NCI-H69 (cell line): ENCODE measurements around the gene ECHDC3.
"Not testable (repeated sequence)": the region's sequence is repeated elsewhere in the genome, so short reads cannot be mapped to it uniquely, and the experiment has no call there.

Experiments used
- DNase-seq: peaks from one replicate; lab custom pipeline; 2025; lab: John Stamatoyannopoulos, UW

ECHDC3 gene

DNA sequence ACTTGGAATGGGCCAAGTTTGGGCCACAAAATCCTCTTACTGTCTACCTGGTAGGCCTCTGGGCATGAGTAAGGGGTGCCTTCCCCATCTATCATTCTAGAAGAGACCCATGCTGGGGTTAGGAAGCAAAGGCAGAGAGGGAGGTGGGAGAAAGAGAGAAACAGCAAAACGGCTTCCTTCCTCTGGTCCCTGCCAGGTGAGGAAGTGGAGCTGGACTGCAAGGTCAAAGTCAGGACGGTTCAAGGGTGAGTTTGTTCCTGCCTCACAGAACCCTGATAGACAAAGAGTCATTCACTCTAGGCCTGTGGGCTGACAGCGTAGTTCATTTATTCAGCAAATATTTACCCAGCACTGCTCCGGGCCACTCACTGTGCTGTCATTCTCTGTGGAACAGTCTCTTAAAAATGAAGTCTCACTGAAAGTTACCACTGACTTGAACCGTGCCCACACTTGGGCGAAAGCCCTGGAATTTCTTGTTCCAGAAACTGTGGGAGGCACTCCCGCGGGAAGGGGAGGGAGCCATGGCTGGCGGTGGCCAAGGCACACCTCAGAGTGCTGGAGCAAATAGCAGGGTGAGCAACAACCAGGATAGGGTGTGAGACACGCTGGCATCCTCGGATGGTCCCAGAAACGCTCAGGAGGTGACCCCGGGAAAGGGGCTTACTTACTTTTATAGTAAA is 26.2 kb upstream of the ECHDC3 start:
- DNase-seq: peak; percentile 33

DNA sequence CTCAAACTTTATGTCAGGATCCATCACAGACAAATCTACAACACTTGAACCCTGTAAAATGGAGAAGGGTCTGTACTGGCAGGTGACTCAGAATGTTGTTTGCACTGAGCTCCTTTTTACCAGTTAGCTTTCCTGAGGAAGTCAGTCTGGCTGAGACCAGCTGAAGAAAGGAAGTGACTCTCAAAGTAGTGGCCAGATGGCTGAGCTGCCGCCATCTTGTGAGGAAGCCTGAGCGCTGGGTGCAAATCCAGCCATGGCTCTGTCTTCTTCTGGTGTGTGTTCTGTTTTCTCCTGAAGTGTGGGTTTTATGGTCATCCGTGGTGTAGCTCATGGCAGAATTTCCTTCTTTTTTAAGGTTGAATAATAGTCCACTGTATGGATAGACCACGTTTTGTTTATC is 25.5 kb upstream of the ECHDC3 start:
- no peak for DNase-seq

DNA sequence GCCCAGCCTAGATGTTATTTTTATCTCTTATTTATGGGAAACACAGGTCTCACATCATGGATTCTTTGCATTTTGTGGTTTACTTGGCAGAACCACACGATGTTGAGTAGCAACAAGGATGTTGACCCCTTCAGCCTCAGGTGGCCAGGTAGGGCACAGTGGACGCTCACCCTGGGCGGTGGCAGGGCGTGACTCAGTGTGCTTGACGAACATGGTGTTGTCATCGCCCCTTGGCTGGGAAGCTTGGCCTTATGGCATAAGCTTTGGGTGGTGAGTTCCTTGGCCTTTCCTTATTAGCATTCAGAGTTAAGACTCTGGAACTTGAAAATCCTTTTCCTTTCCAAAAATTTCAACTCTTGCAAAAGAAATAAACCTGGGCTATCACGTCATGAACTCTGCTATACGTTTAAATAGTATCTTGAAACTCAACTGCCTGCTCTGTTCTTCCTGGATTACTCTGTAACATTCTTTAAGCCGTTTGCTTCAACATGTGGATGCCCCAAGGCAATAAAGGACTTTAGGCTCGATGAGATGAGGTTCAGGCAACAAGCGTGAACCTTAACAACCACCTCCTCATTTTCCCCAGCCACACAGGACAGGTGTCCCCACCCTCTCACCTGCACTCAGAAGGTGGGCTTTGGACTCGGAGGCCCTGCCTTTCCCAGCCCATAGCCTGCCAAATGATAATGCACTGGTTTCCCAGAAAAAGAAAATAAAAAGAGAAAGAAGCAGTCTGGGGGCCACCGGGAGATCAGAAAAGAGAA is 22.5 kb upstream of the ECHDC3 start:
- DNase-seq: no peak

DNA sequence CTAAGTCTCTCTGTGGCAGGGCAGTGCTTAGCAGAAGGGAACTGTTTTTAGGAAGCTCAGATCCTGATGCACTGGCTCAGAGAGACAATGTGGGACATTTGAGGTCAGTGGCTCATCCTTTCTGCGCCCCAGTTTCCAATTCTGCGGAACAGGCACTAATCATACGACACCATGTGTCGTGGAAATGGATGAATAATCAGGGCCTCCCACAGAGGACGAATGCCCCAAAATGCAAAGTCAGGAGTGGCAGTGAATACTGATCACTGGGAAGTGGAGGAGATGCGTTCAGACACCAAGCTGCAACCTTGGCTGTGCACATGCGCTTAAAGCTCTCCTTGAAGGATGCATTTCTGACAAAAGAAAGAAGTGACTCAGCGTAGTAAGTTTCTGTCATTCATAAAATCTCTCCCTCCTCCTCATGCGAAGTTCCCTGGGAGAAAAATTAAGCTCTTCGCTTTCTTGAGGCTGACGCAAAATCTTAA is 21.9 kb upstream of the ECHDC3 start:
- no peak for DNase-seq

DNA sequence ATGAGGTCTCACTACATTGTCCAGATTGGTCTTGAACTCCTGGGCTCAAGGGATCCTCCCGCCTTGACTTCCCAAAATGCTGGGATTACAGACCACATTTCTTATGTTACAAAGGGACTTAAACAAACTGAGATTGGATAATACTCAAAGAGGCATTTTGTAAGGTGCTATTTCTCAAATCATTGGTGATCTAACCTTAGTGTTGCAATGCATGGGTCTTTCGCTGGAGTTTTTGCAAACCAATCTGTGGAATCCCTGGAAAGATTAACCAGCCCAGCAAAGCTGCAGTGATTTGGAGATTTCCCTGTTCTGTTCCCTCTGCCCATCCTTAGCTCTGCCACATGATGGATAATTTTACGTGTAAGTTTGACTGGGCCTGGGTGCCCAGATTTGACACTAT is 20.4 kb upstream of the ECHDC3 start:
- no peak for DNase-seq

DNA sequence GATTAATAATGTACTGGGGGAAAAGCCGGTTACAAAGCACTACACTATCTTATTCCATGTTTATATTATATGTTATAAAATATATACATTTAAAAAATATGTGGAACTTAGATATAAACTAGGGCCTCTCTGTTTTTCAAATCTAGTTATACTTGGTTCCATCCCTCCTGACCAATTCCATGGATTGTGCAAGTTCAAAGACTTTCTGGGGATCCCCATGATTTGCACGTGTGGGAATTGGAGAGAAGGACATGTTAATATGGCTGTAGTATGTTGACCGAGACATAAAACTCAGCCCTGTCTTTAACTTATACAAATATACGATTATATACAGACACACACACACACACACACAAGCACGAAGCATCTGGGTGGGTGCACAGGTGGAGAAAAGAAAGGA is 18.8 kb upstream of the ECHDC3 start:
- peak; percentile 79 for DNase-seq

DNA sequence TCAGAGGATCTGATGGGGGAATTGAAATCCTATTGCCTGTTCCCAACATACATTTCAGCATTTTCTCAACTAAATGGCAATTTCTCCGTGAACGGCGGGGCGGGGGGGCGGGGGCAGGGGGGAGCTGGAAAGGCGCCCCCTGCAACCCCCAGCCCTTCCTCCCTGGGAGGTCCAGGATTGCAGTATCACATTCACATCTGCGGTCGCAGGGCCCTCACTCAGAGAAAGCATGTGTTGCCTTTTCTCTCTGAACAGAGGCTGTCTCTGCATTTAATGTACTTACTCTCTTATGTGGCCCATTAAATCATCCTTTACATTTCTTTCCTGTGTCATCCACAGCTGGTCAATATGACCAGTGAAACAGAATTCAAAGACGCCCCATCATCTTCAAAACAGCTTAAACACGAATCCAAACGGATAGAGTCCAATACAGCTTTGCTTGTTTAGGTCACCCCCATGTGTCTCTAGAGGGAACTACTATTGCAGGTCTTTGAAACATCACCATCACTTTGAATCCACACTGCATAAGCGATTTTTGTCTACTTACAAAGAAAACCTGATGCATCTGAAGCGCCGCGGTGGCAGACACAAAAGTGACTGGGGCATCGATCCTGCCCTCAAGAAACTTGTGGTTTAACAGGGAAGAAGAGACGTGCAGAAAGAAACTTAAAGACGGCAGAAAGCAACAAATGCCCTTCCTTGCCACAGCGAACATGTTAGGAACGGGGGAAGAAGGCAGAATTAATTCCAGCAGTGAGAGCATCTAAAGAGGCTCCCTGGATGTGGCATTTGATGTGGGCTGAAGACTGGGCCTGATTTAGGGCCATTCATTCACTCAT is 17.0 kb upstream of the ECHDC3 start:
- DNase-seq: peak; percentile 54

DNA sequence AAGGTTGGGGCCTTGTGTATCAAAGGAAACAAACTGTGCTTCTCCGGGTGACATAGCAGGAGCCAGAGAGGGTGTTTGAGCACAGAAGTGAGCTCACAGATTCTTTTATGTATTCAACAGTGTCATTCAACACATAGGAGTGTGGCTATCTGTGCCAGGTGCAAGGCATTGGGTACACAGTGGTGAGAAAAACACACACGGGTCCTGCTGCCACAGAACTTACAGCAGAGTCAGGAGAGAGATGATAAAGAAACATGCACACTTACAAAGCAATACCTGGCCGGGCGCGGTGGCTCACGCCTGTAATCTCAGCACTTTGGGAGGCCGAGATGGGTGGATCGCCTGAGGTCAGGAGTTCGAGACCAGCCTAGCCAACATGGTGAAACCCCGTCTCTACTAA is 16.3 kb upstream of the ECHDC3 start:
- peak; percentile 16 for DNase-seq

DNA sequence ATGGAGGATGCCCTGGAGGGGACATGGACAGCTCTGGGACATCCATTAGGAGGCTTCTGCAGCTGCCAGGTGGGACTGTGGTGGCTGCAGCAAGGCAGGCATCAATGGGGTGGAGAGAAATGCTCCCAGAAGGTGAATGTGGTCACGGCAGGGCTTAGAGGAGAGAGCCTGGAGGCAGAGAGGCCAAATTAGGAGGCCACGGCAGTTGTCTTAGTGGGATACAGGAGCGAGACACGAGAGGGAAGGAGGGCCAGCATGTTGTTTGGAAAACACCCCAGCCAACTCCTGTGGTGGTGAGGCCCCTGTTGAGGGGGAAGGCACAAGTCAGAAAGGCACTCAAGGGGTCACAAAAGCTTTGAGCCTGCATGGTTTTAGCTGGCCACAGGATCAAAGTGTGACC is 14.6 kb upstream of the ECHDC3 start:
- DNase-seq: peak; percentile 13

DNA sequence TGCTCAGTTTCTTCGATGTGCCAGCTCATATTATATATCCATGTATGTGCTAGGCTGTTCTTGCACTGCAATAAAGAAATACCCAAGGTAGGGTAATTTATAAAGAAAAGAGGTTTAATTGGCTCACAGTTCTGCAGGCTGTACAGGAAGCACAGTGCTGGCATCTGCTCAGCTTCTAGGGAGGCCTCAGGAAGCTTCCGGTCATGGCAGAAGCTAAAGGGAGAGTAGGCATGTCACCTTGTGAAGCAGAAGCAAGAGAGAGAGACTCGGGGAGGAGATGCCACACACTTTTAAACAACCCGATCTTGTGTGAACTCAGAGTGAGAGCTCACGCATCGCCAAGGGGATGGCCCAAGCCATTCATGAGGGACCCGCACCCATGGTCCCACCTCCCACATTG is 13.8 kb upstream of the ECHDC3 start:
- DNase-seq: no peak

DNA sequence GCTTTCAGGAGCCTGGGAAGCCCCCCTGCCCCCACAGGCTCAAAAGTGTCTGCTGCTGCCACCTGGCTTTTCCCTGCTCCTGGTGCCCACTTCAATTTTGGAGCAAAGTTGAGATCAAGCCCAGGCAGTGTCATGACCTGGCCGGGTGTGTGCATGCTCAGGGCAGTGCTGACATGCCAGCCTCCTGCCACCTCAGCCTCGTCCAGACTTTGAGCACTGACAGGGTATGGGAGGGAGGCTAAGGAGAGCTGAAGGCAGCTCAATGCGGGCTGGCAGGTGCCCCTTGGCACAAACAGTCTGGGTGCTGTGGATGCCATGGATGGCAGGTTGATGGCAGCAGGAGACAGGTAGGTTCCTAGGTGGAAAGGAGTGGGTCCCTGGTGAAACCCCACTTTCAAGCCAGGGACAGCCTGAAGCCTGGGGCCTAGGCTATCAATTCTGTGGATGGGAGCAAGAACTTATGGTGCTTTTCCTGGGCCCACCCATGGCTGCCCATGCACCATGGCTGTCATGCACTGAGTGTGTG is 12.3 kb upstream of the ECHDC3 start:
- DNase-seq: no peak

DNA sequence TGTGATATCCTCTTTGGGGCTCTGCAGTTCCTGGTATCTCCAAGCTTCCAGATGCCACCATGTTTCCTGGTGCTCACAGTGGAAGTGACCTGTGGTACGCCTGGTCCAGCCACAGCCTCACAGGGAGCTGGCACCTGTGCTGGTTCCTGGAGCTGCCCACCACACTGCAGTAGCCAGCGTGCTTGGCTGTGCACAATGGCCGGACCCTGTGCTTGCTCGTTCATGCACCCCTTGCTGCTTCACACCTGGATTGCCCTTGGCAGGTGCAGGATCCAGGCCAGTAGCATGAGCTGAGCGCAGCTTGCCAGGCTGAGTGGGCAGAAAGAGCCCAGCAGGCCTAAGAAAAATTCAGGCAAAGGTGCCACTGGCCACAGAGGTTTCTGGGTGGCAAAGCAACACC is 11.4 kb upstream of the ECHDC3 start:
- DNase-seq: no peak

DNA sequence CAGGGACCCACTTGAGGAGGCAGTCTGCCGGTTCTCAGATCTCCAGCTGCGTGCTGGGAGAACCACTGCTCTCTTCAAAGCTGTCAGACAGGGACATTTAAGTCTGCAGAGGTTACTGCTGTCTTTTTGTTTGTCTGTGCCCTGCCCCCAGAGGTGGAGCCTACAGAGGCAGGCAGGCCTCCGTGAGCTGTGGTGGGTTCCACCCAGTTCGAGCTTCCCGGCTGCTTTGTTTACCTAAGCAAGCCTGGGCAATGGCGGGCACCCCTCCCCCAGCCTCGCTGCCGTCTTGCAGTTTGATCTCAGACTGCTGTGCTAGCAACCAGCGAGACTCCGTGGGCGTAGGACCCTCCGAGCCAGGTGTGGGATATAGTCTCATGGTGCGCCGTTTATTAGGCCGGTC is 5.4 kb upstream of the ECHDC3 start:
- DNase-seq: not testable (repeated sequence)

DNA sequence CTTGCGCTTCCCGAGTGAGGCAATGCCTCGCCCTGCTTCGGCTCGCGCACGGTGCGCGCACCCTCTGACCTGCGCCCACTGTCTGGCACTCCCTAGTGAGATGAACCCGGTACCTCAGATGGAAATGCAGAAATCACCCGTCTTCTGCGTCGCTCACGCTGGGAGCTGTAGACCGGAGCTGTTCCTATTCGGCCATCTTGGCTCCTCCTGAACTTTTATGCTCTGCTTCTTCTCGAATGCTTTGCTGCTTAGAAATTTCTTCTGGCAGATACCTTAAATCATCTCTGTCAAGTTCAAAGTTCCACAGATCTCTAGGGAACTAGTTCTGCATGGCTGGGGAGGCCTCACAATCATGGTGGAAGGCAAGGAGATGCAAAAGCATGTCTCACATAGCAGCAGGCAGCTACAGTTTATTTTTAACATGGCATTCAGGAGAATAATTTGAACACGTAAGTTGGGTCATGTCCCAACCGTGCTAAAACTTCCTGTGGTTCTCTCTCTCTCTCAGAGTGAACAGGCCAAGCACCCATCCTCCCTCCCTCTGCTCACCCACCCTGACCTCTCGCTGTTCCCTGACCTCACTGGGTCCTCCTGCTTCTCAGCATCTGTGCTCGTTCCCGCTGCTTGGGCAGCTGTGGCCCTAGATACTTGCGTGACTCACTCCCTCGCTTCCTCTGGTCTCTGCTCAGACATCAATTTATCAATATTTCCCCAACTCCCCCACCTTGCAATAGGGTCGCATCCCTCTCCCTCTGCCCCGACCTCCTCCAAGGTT is 4.7 kb upstream of the ECHDC3 start:
- peak; percentile 5 for DNase-seq

DNA sequence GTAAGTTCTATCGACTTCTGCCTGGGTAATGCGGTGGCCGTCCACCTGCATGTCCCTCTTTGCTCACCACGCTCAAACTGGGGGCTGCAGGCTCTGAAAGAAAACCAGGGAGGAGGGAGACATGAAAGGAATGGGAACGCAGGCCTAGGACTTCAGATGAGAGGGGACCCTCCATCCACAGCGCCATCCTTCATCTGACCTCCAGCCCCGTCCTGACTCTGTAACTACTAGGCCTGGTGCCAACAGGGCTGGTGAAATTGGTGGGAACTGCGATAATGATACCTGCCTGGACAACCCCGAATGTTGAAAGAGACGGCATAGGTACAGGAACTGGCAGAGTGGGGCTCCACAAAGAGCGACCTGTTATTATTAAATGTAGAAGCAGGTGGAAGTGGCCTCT is 1.3 kb upstream of the ECHDC3 start:
- no peak for DNase-seq

DNA sequence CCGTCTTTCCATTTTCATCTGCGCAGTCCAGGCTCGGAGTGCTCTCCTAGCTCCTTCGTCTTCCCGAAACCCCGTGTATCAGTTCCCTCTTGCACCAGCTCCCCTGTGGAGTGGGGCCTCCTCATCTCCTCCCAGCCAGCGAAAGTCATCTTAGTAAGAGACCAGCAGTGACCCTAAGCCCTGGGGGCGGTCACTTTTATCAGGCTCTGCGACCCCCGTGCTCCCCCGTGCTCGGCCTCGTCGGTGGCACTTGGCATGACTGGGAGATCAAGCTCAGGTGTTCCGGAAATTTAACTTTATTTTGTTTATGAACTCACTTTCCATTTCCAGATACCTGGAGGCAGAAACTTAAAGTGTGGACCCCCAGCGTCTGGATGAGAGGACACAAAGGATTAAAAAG is 574 bp upstream of the ECHDC3 start:
- DNase-seq: no peak

DNA sequence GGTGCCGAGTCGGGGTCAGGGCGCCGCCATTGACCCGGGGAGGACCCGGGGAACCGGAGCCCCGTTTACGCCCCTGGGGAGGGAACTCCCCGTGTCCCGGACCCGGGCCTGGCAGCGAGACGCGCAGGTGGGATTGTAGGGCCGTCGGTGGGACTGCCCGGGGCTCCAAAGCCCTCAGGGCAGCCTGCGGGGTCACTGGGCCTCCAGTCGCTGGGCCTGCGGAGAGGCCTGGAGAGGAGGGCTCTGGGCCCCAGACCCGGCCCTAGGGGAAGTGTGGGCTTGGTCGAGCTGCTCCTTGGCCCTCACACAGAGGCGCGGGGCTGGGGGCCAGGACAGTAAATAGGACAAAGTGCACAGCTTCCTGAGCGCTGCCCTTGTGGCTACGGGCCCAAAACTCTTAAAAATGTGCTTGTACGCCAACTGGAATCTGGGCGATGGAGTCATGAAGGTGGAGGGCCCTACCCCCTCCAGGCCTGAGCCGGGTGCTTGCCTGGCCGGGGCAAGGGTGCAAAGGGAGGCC is 657 bp downstream of the ECHDC3 start:
- no peak for DNase-seq

DNA sequence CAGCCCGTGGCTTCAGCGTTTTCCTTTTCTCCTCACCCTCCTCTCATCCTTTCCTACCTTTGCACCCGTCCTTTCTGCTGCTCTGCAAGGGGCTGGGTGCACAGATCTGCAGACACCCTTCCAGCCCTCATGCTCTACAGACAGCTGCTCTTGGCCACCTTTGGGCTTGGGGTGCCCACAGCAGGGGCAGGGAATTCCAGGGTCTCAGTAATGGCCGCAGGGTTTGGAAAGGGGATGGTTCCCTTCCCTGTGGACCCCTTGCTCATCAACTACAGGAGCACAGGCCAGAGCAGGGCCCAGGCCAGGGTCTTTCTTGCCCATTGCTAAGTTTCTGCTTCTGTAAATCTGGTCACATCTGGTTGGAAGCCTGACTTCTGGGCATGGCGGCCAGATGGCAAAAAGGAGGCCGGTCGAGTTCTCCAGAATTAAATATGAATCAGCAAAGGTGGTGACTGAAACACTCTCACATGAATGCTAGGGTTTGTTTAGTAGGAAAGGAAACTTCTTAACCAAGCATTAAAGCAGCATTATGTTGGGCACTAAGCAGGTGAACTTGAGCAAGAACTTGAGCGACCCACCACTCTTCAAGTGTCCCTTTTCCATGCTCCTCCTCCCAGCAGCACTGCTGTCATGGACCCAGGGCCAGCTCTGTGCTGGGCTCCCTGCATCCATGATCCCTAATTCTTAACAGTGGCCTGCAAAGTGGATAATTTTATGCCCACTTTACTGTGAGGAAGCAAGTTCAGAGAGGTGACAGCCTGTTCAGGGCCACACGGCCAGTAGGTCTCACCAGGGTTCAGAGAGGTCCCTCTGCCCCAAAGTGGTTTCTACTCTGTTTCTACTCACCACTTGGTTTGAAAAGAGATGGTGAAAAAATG is 1.5 kb downstream of the ECHDC3 start:
- DNase-seq: no peak

DNA sequence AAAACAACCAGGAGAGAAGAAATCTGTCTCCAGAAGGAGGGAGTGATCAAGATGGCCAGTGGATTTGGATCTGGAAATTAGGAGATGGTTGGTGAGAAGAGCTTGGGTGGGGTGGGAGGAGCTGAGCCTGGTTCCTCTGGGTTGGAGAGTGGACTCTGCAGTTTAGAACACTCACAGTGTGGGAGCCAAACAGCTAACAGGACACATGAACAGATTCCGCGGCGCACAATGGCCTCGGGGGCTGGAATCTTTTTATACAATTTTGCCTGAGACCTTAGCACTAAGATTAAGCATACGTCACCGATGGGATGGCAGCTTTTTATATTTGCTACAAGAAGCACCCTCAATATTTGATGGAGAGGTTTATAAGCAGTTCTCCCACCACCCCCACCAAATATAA is 2.9 kb downstream of the ECHDC3 start:
- no peak for DNase-seq

DNA sequence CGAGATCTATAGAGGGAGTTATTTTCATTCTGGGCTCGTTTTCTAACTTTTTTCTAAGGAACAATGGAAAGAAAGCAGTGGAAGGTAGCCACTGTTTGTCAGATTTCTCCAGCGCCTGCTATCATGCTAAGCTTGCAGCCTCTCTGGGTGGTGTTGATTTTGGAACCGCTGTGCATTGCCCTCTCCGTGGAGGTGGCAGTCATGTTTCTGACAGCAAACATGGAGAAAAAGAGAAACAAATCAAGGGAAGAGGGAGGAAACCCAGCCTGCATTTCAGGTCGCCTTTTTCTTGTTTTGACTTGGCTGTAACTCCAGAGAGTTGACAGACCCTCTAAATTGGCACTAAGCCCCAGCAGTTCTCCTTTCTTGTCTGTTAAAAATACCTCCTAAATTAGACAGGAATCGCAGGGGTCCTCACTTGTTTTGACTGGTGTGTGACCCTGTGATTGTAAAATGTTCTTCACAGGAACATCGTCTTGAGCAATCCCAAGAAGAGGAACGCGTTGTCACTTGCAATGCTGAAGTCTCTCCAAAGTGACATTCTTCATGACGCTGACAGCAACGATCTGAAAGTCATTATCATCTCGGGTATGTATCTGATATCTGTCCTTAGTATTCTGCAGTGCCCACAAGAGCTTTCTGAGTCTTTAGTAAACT is 4.8 kb downstream of the ECHDC3 start:
- DNase-seq: no peak
